Neural progenitor cell (in vitro differentiated cells): ENCODE data around the gene TRAF3. TPM values are rescaled to one million over a fixed set of nuclear protein-coding genes. Genes with fewer than 3 reads are reported as not detected.

ENCODE experiments used
- DNase-seq: peaks from one replicate; pipeline ENCODE4 v3.0.0-alpha.2; 2016; ENCODE audit warnings: low spot score
- H2AFZ ChIP-seq: fragments of 200-600 bp; sonication (generic); replicated peaks from 2 replicates; pipeline ENCODE4 v1.6.1; 2016; ENCODE audit warnings: antibody characterized with exemption
- H3F3A ChIP-seq: fragments of 200-600 bp; sonication (generic); 2 replicates; pipeline ENCODE4 v1.6.1; 2016; ENCODE audit warnings: antibody characterized with exemption, low read depth
- H3K27ac ChIP-seq: fragments of 200-600 bp; sonication (generic); 2 replicates; pipeline ENCODE4 v1.5.1; 2016; ENCODE audit warnings: mild to moderate bottlenecking
- H3K27me3 ChIP-seq: fragments of 200-600 bp; sonication (generic); 2 replicates; pipeline ENCODE4 v1.6.1; 2016; ENCODE audit warnings: mild to moderate bottlenecking, moderate library complexity
- H3K36me3 ChIP-seq: fragments of 200-600 bp; sonication (generic); 2 replicates; pipeline ENCODE4 v1.5.1; 2016
- H3K4me1 ChIP-seq: fragments of 200-600 bp; sonication (generic); 2 replicates; pipeline ENCODE4 v1.6.1; 2016; ENCODE audit warnings: mixed run types
- H3K4me2 ChIP-seq: fragments of 200-600 bp; sonication (generic); 2 replicates; pipeline ENCODE4 v1.6.1; 2016
- H3K4me3 ChIP-seq: fragments of 200-600 bp; sonication (generic); 2 replicates; pipeline ENCODE4 v1.5.1; 2016
- H3K79me2 ChIP-seq: fragments of 200-600 bp; sonication (generic); 2 replicates; pipeline ENCODE4 v1.6.1; 2016; ENCODE audit warnings: low read depth
- H3K9ac ChIP-seq: fragments of 200-600 bp; sonication (generic); 2 replicates; pipeline ENCODE4 v1.6.1; 2016
- H3K9me3 ChIP-seq: fragments of 200-600 bp; sonication (generic); 2 replicates; pipeline ENCODE4 v1.5.1; 2016; ENCODE audit warnings: low read depth
- H4K20me1 ChIP-seq: fragments of 200-600 bp; sonication (generic); 2 replicates; pipeline ENCODE4 v1.6.1; 2016; ENCODE audit warnings: low read depth
- H3K27ac Mint-ChIP-seq: 3 replicates; pipeline ENCODE4 v1.8.0; 2021; ENCODE audit warnings: mixed read lengths
- H3K27me3 Mint-ChIP-seq: 2 replicates; pipeline ENCODE4 v1.8.0; 2022; ENCODE audit warnings: low read depth, mild to moderate bottlenecking, inconsistent platforms, moderate library complexity, mixed read lengths; ENCODE audit not compliant: insufficient read depth
- H3K36me3 Mint-ChIP-seq: 3 replicates; pipeline ENCODE4 v1.8.0; 2021; ENCODE audit warnings: mixed read lengths
- H3K4me1 Mint-ChIP-seq: 3 replicates; pipeline ENCODE4 v1.8.0; 2021; ENCODE audit warnings: mixed read lengths
- H3K4me3 Mint-ChIP-seq: 3 replicates; pipeline ENCODE4 v1.8.0; 2021; ENCODE audit warnings: mild to moderate bottlenecking, moderate library complexity, mixed read lengths
- H3K9me3 Mint-ChIP-seq: 3 replicates; pipeline ENCODE4 v1.8.0; 2020; ENCODE audit warnings: mixed read lengths
- CTCF ChIP-seq: fragments of 200-600 bp; sonication (generic); IDR thresholded peaks from 2 replicates; pipeline ENCODE4 v1.5.1; 2017; ENCODE audit warnings: antibody characterized with exemption, mild to moderate bottlenecking
- EZH2 ChIP-seq: fragments of 200-600 bp; sonication (generic); IDR thresholded peaks from 2 replicates; pipeline ENCODE4 v1.6.1; 2017; ENCODE audit warnings: antibody characterized with exemption, mild to moderate bottlenecking, moderate library complexity
- EZH2phosphoT487 ChIP-seq: fragments of 200-600 bp; sonication (generic); IDR thresholded peaks from 2 replicates; pipeline ENCODE4 v1.6.1; 2017; ENCODE audit warnings: antibody characterized with exemption
- total RNA-seq: library from RNA; depleted of rRNA; stranded (reverse); fragments of >200 nt; gene quantifications from 2 replicates; pipeline ENCODE4 v1.2.3, GENCODE V29; 2015; ENCODE audit warnings: low replicate concordance

TRAF3 gene
- total RNA-seq, 1 donor from 2014 or later: 18.1 TPM

DNA sequence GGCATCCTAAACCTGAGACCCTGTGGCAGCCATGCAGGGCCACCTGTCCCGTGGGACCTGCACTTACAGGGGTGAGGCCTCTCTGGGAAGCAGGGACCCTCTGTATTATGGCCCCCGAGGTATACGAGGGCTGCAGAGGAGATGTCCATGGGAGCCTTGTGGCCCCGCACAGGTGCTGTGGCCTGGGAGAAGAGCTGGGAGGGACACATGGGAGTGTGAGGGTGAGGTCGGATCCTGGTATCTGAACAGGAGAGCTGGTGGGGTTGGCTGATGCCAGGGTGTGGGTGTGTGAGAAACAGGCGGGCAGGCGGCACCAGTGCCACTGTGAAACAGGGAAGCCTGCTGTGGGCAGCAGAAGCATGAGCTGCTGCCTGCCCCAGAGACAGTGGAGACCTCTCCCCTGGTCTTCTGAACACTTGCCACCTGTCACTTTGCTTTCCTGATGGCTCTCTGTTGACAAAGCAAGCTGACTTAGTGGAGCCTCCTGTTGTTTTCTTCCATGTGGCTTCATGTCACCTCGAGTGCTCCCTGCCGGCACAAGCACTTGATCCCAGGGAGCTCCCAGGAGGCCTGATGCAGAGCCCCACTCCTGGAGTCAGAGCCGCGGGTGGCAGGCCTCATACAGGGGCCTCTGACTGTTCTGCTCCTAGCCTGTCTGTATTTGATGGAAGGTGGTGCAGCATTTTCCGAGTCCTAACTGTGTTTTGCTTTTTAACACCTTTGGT lies 125.4 kb downstream of the TRAF3 start:
- Mint-ChIP-seq H3K36me3 (peaks cover 30% of the 10 kb centered on the region), H3K27ac (no peak overlapping the region), H3K27me3 (peaks cover 2% of the 10 kb centered on the region), H3K9me3 (peaks cover 5% of the 10 kb centered on the region), H3K4me1 (peaks cover 9% of the 10 kb centered on the region), H3K4me3 (peak overlapping the region; percentile 9)
- DNase-seq: no peak
- Histone ChIP-seq H3K4me1 (no peaks in the 10 kb centered on the region), H2AFZ (no peak overlapping the region), H3F3A (no peaks in the 10 kb centered on the region), H4K20me1 (no peaks in the 10 kb centered on the region), H3K27ac (no peak overlapping the region), H3K36me3 (peaks cover 6% of the 10 kb centered on the region), H3K9me3 (no peaks in the 10 kb centered on the region), H3K4me3 (no peak overlapping the region), H3K27me3 (no peaks in the 10 kb centered on the region), H3K79me2 (no peaks in the 10 kb centered on the region), H3K9ac (no peak overlapping the region), H3K4me2 (no peak overlapping the region)
- TF ChIP-seq CTCF (no peak), EZH2phosphoT487 (no peak), EZH2 (no peak)

DNA sequence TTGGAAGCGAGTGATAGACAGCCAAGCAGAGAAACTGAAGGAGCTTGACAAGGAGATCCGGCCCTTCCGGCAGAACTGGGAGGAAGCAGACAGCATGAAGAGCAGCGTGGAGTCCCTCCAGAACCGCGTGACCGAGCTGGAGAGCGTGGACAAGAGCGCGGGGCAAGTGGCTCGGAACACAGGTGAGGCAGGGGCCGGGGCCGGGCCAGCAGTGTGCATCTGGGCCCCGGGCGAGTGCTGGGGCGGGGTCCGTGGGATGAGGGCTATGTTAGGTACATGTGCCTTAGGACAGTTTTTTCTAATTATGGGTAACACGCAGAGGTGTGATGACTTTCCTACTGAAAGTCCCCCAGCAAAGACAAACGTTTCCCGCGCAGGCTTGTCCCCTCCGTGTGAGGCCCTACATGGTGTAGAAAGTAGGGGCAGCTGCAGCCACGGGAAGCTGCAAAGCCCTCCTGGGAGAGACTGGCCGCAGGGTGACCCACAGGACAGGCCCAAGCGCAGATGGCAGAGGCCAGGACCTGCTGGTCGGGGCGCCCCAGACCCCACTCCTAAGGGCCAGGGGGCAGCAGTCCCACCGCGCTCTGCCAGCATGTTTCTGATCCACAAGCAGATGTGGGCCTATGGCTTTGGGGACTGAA lies 126.1 kb downstream of the TRAF3 start:
- H3K27ac ChIP-seq: no peak overlapping the region
- H3K36me3 ChIP-seq: peaks cover 6% of the 10 kb centered on the region
- H3K27ac Mint-ChIP-seq: peak overlapping the region; percentile 24
- peak overlapping the region; percentile 9 for H3K4me3 Mint-ChIP-seq
- H3K4me2 ChIP-seq: no peak overlapping the region
- no peak for DNase-seq
- H3K9me3 ChIP-seq: no peaks in the 10 kb centered on the region
- peaks cover 9% of the 10 kb centered on the region for H3K4me1 Mint-ChIP-seq
- no peak overlapping the region for H3K4me3 ChIP-seq
- H3K4me1 ChIP-seq: no peaks in the 10 kb centered on the region
- no peak overlapping the region for H3K9ac ChIP-seq
- no peaks in the 10 kb centered on the region for H3F3A ChIP-seq
- peaks cover 5% of the 10 kb centered on the region for H3K9me3 Mint-ChIP-seq
- no peaks in the 10 kb centered on the region for H3K27me3 ChIP-seq
- TF ChIP-seq CTCF: no peak
- no peak for TF ChIP-seq EZH2
- TF ChIP-seq EZH2phosphoT487: no peak
- H3K36me3 Mint-ChIP-seq: peaks cover 34% of the 10 kb centered on the region
- H3K27me3 Mint-ChIP-seq: peaks cover 2% of the 10 kb centered on the region
- no peaks in the 10 kb centered on the region for H3K79me2 ChIP-seq
- no peaks in the 10 kb centered on the region for H4K20me1 ChIP-seq
- H2AFZ ChIP-seq: no peak overlapping the region

DNA sequence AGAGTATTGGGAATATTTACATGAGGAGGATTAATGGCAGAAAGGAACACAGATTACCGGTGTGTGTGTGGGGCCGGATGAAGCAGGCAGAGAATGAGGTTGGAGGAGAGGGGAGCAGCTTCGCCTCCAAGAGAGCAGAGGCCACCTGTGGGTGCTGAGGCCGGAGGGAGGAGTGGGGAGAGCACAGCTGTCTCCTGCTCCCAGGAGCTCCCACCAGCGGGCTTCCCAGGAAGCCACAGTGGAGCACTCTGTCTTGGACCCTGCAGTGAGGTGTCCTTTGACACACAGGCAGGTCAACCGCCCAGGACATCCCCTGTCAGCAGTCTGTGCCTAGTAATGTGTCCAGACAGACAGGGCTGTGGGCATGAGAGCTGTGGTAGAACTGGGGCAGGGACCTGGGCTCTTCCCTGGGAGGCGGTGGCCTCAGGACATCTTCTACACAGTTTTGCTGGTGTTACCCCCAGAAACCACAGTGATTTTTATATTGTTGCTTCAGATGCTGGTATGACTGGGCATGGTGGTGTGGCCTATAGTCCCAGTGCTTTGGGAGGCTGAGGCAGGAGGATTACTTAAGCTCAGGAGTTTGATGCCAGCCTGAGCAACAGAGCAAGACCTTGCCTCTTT lies 126.8 kb downstream of the TRAF3 start:
- Histone ChIP-seq H3K36me3 (peaks cover 6% of the 10 kb centered on the region), H3K27ac (no peak overlapping the region), H3F3A (no peaks in the 10 kb centered on the region), H3K9me3 (no peaks in the 10 kb centered on the region), H3K9ac (no peak overlapping the region), H3K4me2 (no peak overlapping the region), H3K4me3 (no peak overlapping the region), H3K27me3 (no peaks in the 10 kb centered on the region), H2AFZ (no peak overlapping the region), H3K4me1 (no peaks in the 10 kb centered on the region), H4K20me1 (no peaks in the 10 kb centered on the region), H3K79me2 (no peaks in the 10 kb centered on the region)
- Mint-ChIP-seq H3K27ac (peak overlapping the region; percentile 24), H3K9me3 (peaks cover 5% of the 10 kb centered on the region), H3K4me1 (peaks cover 4% of the 10 kb centered on the region), H3K4me3 (no peak overlapping the region), H3K27me3 (peaks cover 4% of the 10 kb centered on the region), H3K36me3 (peaks cover 30% of the 10 kb centered on the region)
- no peak for DNase-seq
- no peak for TF ChIP-seq CTCF
- TF ChIP-seq EZH2phosphoT487: no peak
- TF ChIP-seq EZH2: no peak
